Measurements from ENCODE around the gene LCK.
"Not testable (repeated sequence)": the region's sequence is repeated elsewhere in the genome, so short reads cannot be mapped to it uniquely, and the experiment has no call there.

- not testable (repeated sequence) for TF ChIP-seq EP300, CTCF, POLR2A, POLR2AphosphoS5 (IDR thresholded peaks at IDR 0.05)
These were observed 33.7 kb downstream of the LCK start for GRCh38 chr1:32284777-32285176.
